ENCODE measurements around the gene ZNF599.
"Not testable (repeated sequence)": the region's sequence is repeated elsewhere in the genome, so short reads cannot be mapped to it uniquely, and the experiment has no call there.

Gene ZNF599

GRCh38 chr19:34772697-34773554 lies at the start of gene ZNF599:
ZNF599 (minus strand) TSS chr19:34773215; CDS start chr19:34772841, 374 bp downstream.
- peak; percentile 93 for DNase-seq (ENCODE audit: low spot score)

GRCh38 chr19:34818270-34818669 lies 45.3 kb upstream of the ZNF599 start:
- DNase-seq (ENCODE audit: low spot score) = no peak

- DNase-seq (ENCODE audit: low spot score) = no peak
These were observed 43.7 kb upstream of the ZNF599 start for GRCh38 chr19:34816708-34817107.

GRCh38 chr19:34808566-34808965 lies 35.6 kb upstream of the ZNF599 start:
- peak; percentile 21 for DNase-seq (ENCODE audit: low spot score)

- no peak for DNase-seq (ENCODE audit: low spot score)
These were observed 34.2 kb upstream of the ZNF599 start for GRCh38 chr19:34806976-34807860.

GRCh38 chr19:34804115-34804514 lies 31.1 kb upstream of the ZNF599 start:
- DNase-seq (ENCODE audit: low spot score) = no peak

GRCh38 chr19:34796953-34797352 lies 23.9 kb upstream of the ZNF599 start:
- DNase-seq (ENCODE audit: low spot score) = not testable (repeated sequence)

- DNase-seq (ENCODE audit: low spot score) = no peak
These were observed 21.3 kb upstream of the ZNF599 start for GRCh38 chr19:34794066-34794960.

- DNase-seq (ENCODE audit: low spot score) = peak; percentile 6
These were observed 20.6 kb upstream of the ZNF599 start for GRCh38 chr19:34793565-34793964.

GRCh38 chr19:34788074-34788473 lies 15.1 kb upstream of the ZNF599 start:
- DNase-seq (ENCODE audit: low spot score) = no peak

- DNase-seq (ENCODE audit: low spot score) = no peak
These were observed 14.2 kb upstream of the ZNF599 start for GRCh38 chr19:34787059-34787824.

GRCh38 chr19:34786236-34786635 lies 13.2 kb upstream of the ZNF599 start:
- DNase-seq (ENCODE audit: low spot score) = no peak

- DNase-seq (ENCODE audit: low spot score) = no peak
These were observed 6.6 kb upstream of the ZNF599 start for GRCh38 chr19:34779652-34780051.

- no peak for DNase-seq (ENCODE audit: low spot score)
These were observed 5.3 kb upstream of the ZNF599 start for GRCh38 chr19:34778342-34778741.

GRCh38 chr19:34774857-34775256 lies 1.8 kb upstream of the ZNF599 start:
- no peak for DNase-seq (ENCODE audit: low spot score)

GRCh38 chr19:34773555-34773864 lies 495 bp upstream of the ZNF599 start:
- no peak for DNase-seq (ENCODE audit: low spot score)

GRCh38 chr19:34767951-34768350 lies 5.1 kb downstream of the ZNF599 start:
- no peak for DNase-seq (ENCODE audit: low spot score)

- DNase-seq (ENCODE audit: low spot score) = no peak
These were observed 6.6 kb downstream of the ZNF599 start for GRCh38 chr19:34766386-34766785.

- no peak for DNase-seq (ENCODE audit: low spot score)
These were observed 13.6 kb downstream of the ZNF599 start for GRCh38 chr19:34759218-34759917.

GRCh38 chr19:34757441-34757840 lies 15.6 kb downstream of the ZNF599 start:
- no peak for DNase-seq (ENCODE audit: low spot score)
